SW480 (cell line): Measurements from ENCODE around the gene ADCY10.

Source experiments
- DNase-seq: peaks from one replicate; pipeline ENCODE4 v3.0.0-alpha.2; 2016; ENCODE audit warnings: low spot score

The ADCY10 gene

DNA sequence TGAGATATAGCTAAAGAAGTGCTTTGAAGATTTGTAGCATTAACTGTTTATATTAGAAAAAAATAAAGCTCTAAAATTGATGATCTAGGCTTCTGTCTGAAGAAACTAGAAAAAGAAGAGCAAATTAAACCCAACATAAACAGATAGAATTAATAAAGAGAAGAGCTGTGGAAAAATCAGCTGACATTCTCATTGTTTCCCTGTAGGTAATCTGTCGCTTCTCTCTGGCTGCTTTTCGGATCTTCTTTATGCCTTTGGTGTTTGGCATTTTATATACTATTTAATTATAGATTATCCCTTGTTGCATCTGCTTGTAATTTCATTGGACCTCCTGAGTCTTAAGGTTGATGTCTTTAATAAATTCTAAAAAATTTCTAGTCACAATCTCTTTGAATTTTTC lies 132.4 kb downstream of the ADCY10 start:
- DNase-seq, result no peak

- no peak for DNase-seq
Measured at GRCh38 chr1:167777269-167777650, 136.7 kb downstream of the ADCY10 start.

GRCh38 chr1:167776616-167777268 lies 137.2 kb downstream of the ADCY10 start:
- DNase-seq, result no peak

DNA sequence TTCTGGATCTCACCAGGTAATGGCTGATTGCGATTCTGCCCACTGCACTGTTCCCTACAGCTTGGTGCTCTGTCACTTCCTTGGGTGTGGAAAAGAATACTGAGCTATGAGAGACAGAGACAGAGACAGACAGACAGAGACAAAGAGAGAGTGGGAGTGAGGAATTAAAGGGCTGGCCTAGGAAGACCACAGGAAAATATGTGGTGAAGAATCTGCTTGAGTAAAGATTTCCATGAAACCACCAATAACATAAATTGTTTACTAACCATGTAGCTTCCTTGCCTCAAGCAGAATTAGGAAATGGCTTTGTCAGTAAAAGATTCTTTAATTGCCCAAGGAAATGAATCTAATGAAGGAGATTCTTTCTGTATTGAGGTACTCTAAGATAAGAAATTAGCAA lies 137.8 kb downstream of the ADCY10 start:
- no peak for DNase-seq

DNA sequence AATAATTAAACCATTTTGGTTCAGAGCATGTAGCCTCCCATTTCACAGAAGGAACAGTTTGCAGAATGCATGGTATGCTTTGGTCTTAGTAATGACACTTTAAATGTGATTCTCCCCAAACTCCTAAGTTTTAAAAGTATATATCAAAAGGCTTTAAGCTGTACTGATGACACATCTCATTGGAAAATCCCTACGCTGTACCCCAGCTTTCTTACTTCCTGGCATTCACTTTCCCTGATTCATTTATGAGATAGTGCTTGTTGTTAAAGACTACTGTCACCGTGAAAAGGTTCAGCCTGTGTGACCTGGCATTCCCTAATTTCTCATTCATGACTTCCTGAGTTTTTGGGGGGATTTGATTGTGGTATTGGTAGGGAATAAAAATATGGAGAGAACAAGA lies 138.8 kb downstream of the ADCY10 start:
- no peak for DNase-seq

DNA sequence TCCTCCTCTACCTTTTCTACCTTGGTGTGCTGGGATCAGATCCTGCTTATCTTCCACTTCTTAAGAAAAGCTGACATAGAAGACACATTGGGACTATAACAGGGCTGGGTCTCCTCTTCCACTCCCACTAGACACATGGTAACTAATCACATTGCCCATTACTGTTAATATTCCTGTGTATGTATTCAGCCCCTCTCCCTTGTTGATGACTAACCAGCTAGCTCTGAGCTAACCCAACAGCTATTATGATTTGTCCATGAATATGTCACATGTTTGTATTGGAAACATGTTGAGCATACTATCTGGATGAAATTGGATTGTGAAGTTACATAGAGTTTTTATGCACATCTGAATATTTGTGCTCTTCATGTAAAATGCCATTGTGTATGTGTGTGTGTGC lies 139.2 kb downstream of the ADCY10 start:
- DNase-seq, result no peak

DNA sequence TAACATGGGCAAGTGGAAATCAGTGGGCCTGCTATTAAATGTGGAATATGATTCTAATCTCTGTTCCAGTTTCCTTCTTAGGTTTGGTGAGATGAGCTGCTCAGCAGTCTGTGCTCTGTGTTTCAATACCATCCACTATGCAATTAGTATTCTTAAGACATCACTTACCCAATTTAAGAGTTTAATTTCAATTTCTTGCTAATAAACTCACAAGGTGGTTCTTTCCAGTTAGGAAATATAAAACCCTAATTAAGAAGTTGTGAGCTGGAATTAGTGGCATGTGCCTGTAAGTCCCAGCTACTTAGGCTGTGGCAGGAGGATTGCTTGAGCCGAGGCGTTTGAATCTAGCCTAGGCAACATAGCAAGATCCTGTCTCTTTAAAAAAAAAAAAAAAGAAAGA lies 140.4 kb downstream of the ADCY10 start:
- DNase-seq, result no peak

- no peak for DNase-seq
Measured at GRCh38 chr1:167772436-167772835, 141.5 kb downstream of the ADCY10 start.

DNA sequence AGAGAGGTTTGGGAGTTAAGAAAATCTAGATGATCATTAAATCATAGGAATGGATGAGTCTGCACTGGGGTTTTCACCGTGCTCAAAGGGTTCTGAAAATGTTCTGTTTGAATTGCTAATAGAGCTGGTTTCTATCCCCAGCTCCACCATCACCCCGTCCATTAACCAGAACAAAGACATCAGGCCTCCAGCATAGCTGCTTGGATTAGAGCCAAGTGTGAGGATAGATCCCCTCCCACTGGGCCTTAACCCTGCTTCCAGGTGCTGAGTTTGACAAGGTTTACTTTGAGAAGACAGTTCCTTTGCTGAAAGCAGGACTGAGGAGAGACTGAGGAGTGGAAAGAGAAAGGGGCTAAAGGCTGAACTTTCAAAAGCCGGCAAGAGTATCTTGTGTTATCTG lies 143.8 kb downstream of the ADCY10 start:
- no peak for DNase-seq

- DNase-seq, result no peak
Measured at GRCh38 chr1:167767761-167768160, 146.2 kb downstream of the ADCY10 start.

GRCh38 chr1:167766538-167766937 lies 147.4 kb downstream of the ADCY10 start:
- no peak for DNase-seq

GRCh38 chr1:167765496-167765895 lies 148.4 kb downstream of the ADCY10 start:
- DNase-seq, result no peak

DNA sequence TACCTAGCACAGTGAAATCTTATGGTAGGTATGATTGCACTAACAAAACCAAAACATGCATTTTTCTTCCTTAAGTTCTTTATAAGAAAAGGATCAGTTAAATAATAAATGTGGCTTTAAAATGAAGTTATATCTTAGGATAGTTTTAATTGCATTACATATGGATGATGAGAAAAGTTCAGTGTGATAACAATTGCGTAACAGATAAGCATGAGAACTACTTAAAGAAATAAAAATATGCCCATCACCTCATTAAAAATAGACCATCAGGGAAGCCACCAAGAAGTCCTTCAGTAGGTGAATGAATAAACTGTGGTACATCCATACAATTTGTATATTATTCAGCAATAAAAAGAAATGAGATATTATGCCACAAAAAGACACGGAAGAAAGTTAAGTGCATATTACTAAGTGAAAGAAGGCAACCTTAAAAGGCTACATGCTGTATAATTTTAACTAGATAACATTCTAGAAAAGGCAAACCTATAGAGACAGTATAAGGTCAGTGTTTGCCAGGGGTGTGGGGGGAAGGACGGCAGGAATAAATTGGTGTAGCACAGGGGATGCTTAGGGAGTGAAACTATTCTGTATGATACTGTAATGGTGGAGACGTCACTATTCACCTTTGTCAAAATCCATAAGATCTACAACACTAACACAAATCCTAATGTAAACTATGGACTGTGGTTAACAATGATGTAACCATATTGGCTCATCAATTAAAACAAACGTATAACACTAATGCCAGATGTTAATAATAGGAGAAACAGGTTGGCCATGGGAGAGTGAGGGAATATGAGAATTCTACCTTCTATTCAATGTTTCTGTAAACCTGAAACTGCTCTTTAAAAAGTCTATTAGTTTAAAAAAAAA lies 149.2 kb downstream of the ADCY10 start:
- DNase-seq, result no peak

GRCh38 chr1:167763525-167764220 lies 150.3 kb downstream of the ADCY10 start:
- no peak for DNase-seq

DNA sequence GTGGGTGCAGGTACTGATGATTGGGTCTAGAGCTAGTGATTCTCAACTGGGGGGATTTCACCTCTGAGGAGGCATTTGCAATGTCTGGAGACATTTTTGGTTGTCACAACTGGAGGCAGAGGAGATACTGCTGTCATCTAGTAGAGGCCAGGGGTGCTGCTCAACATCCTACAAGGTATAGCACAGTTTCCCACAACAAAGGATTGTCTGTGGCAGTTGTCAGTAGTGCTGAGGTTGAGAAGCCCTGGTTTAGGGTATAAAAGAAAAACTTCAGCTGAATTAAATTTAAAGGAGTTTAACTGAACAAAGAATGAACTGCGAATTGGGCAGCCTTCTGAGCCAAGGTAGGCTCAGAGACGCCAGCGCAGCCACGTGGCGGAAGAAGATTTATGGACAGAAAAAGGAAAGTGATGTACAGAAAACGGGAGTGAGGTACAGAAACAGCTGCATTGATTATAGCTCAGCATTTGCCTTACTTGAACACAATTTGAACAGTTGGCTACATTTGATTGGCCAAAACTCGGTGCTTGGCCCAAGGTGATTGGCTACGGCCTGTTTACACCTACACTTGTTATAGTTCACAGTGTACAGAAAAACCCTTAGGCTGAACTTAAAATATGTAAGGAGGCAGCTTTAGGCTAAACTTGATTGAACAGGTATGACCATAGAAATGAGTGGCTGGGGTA lies 151.7 kb downstream of the ADCY10 start:
- no peak for DNase-seq

DNA sequence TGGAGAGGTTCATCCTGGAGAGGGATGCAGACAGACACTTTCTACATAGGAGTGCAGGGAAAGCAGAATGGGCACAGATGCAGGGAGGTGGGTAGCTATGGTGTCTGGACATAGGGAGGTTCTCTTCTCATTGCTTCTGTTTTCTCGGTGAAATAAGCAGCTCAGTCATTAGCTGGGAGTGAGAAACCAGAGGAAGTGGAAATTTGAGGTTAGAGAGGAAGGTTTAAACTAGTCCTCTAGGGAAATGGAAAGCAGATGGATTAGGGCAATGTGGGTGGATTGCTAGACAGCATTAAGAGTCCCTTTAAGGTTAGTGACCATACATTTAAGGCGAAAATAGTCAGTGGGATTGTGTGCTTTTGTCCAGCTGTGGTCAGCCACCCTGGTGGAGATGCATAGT lies 152.5 kb downstream of the ADCY10 start:
- no peak for DNase-seq
